SKM-1 treated with dmso at 0.1 percent for 144 hours (cell line): ENCODE data around the gene ZRANB1.
"Not testable (repeated sequence)": the region's sequence is repeated elsewhere in the genome, so short reads cannot be mapped to it uniquely, and the experiment has no call there.

Experiments used
- DNase-seq: peaks from one replicate; lab custom pipeline; 2025; ENCODE audit not compliant: unreplicated experiment; lab: John Stamatoyannopoulos, UW

The ZRANB1 gene

GRCh38 chr10:124962421-124962820, 20.5 kb downstream of the ZRANB1 start:
- no peak for DNase-seq

- DNase-seq: no peak
Measured at GRCh38 chr10:124963866-124964720, 22.2 kb downstream of the ZRANB1 start.

- DNase-seq: no peak
Measured at GRCh38 chr10:124966008-124966407, 24.1 kb downstream of the ZRANB1 start.

GRCh38 chr10:124967255-124967654, 25.3 kb downstream of the ZRANB1 start:
- no peak for DNase-seq

- DNase-seq: no peak
Measured at GRCh38 chr10:124971276-124971675, 29.4 kb downstream of the ZRANB1 start.

GRCh38 chr10:124972637-124973036, 30.7 kb downstream of the ZRANB1 start:
- DNase-seq: no peak

- no peak for DNase-seq
Measured at GRCh38 chr10:124974131-124974530, 32.2 kb downstream of the ZRANB1 start.

- DNase-seq: no peak
Measured at GRCh38 chr10:124975977-124976514, 34.1 kb downstream of the ZRANB1 start.

- DNase-seq: no peak
Measured at GRCh38 chr10:124977161-124977560, 35.2 kb downstream of the ZRANB1 start.

GRCh38 chr10:124977648-124978375, 35.9 kb downstream of the ZRANB1 start:
- no peak for DNase-seq

GRCh38 chr10:124978376-124978725, 36.4 kb downstream of the ZRANB1 start:
- no peak for DNase-seq

GRCh38 chr10:124983321-124983720, 41.4 kb downstream of the ZRANB1 start:
- DNase-seq: no peak

GRCh38 chr10:124984376-124984775, 42.5 kb downstream of the ZRANB1 start:
- DNase-seq: no peak

- DNase-seq: no peak
Measured at GRCh38 chr10:124985162-124985561, 43.2 kb downstream of the ZRANB1 start.

GRCh38 chr10:124987788-124988187, 45.9 kb downstream of the ZRANB1 start:
- no peak for DNase-seq

GRCh38 chr10:124988753-124989152, 46.8 kb downstream of the ZRANB1 start:
- not testable (repeated sequence) for DNase-seq

- no peak for DNase-seq
Measured at GRCh38 chr10:124989526-124989925, 47.6 kb downstream of the ZRANB1 start.

- no peak for DNase-seq
Measured at GRCh38 chr10:124990671-124991625, 49.0 kb downstream of the ZRANB1 start.

- DNase-seq: no peak
Measured at GRCh38 chr10:124991835-124992234, 49.9 kb downstream of the ZRANB1 start.

GRCh38 chr10:124992462-124993344, 50.8 kb downstream of the ZRANB1 start:
- no peak for DNase-seq
